Ovary (tissue), 9 donors: ENCODE measurements around the gene PHEX. TPM values are rescaled to one million over a fixed set of nuclear protein-coding genes. Genes with fewer than 3 reads are reported as not detected.

Source experiments
- DNase-seq, 5 donors: peaks; one replicate each; pipeline ENCODE4 v3.0.0-alpha.2; 2019 to 2020
- H3K27ac ChIP-seq, 2 donors: fragments of 200-600 bp; one replicate each; pipeline versions ENCODE4 v1.5.1 to v1.8.0; 2019 to 2022
- H3K27me3 ChIP-seq: fragments of 200-600 bp; one replicate; pipeline ENCODE4 v1.8.0; 2022
- H3K36me3 ChIP-seq: fragments of 200-600 bp; sonication (generic); one replicate; pipeline ENCODE4 v1.5.1; 2019
- H3K4me1 ChIP-seq: one replicate; pipeline ENCODE4 v1.8.1; 2013; ENCODE audit warnings: mild to moderate bottlenecking, moderate library complexity; ENCODE audit not compliant: insufficient read depth
- H3K4me3 ChIP-seq: fragments of 200-600 bp; sonication (generic); one replicate; pipeline ENCODE4 v1.5.1; 2017
- H3K9me3 ChIP-seq, 2 donors: fragments of 200-600 bp in 1 of 2; sonication (generic) in 1 of 2; one replicate each; pipeline versions ENCODE4 v1.5.1 to v1.8.1; 2013 to 2019; ENCODE audit warnings: mild to moderate bottlenecking in 1 of 2, moderate library complexity in 1 of 2
- EP300 ChIP-seq: sonication (generic); formaldehyde crosslinking; IDR thresholded peaks from one replicate; pipeline ENCODE4 v1.6.1; 2017; ENCODE audit warnings: antibody characterized with exemption
- POLR2A ChIP-seq: fragments of 450-650 bp; IDR thresholded peaks from one replicate; pipeline ENCODE4 v1.6.1; 2017; ENCODE audit warnings: antibody characterized with exemption, mild to moderate bottlenecking, moderate library complexity
- WGBS, 3 donors: extraction: QIAGEN DNeasy Blood & Tissue Kit in 1 of 3; methylation state at CpG; one replicate each; pipeline versions ENCODE4 v1.1.5 to v1.1.7; 2013 to 2017; 5-methylcytosine and 5-hydroxymethylcytosine counted together
- intact Hi-C, 4 donors: fragments of 100-400 bp; cut with DNase I; formaldehyde crosslinking; loops; one replicate each; pipeline versions ENCODE4 v1.11.0 to v1.15.1; 2022 to 2023
- polyA plus RNA-seq, 2 donors: library from polyadenylated mRNA; stranded (reverse); fragments of 200-250 nt in 1 of 2; fragments of 350-450 nt in 1 of 2; fragmentation: Illumina TruSeq in 1 of 2; extraction: RNeasy Lipid Tissue Mini Kit (QIAGEN cat#74804) in 1 of 2; gene quantifications; one replicate each; pipeline ENCODE4 v1.2.3, GENCODE V29; 2013 to 2014
- total RNA-seq, 7 donors: library from RNA; depleted of rRNA in 2 of 7; stranded (reverse); fragments of >200 nt in 2 of 7; fragmentation: NEBNext Ultra II Directional in 3 of 7; extraction: Animal tissue kit (Norgen Biotek cat#: 25700) in 3 of 7; gene quantifications; one replicate each; pipeline versions ENCODE4 v1.1.0 to v1.2.4, GENCODE V29; 2016 to 2023
- TF ChIP-seq, protein P1 (sequence below), 3 donors: fragments of 450-650 bp in 2 of 3; fragments of 200-600 bp in 1 of 3; IDR thresholded peaks; one replicate each; pipeline versions ENCODE4 v1.5.1 to v1.8.0; 2016 to 2022; ENCODE audit warnings: antibody characterized with exemption in 3 of 3, mild to moderate bottlenecking in 1 of 3
- donor health status: DM: no; HTN: no; CAD: no; lungs with moderate emphysema.
- donor health status: DM: no; HTN: no; CAD: no.
- donor health status: Bipolar disorder and iron deficiency.
- donor health status: DM: yes; HTN: yes; CAD: no.
- donor health status: DM: no; HTN: no; CAD: no.
- donor health status: DM: yes; HTN: yes; CAD: no.

Gene PHEX
- total and polyA plus RNA-seq, 9 donors: 0.46 to 18.9 (median 1.1) TPM

DNA sequence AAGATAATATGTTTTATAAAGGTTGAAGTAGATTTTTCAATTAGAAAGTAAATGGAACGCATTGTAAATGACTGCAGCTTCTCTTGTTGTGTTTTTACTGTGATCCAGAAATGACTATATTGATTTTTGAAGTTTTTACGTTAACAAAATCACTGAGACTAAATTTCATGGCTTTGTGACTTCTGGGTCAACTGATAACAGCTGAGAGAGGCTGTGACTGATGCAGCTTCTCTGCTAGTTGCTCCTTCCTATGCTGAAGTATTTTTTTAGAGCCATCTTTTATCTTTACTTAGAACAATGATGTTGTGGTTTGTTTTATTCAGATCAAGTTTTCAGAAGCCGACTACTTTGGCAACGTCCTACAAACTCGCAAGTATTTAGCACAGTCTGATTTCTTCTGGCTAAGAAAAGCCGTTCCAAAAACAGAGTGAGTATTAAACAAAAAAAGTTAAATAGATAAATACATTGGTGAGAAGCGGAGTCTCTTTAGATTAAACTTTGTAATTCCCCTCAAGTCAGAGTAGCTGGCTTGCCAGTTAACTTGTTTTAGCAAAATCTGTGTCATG, 145.9 kb downstream of the PHEX start:
- TF ChIP-seq EP300 (no peak), POLR2A (no peak)
- TF ChIP-seq, protein P1, sequence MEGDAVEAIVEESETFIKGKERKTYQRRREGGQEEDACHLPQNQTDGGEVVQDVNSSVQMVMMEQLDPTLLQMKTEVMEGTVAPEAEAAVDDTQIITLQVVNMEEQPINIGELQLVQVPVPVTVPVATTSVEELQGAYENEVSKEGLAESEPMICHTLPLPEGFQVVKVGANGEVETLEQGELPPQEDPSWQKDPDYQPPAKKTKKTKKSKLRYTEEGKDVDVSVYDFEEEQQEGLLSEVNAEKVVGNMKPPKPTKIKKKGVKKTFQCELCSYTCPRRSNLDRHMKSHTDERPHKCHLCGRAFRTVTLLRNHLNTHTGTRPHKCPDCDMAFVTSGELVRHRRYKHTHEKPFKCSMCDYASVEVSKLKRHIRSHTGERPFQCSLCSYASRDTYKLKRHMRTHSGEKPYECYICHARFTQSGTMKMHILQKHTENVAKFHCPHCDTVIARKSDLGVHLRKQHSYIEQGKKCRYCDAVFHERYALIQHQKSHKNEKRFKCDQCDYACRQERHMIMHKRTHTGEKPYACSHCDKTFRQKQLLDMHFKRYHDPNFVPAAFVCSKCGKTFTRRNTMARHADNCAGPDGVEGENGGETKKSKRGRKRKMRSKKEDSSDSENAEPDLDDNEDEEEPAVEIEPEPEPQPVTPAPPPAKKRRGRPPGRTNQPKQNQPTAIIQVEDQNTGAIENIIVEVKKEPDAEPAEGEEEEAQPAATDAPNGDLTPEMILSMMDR (IDR thresholded peaks at IDR 0.05): no peak
- DNase-seq: no peak
- WGBS, 3 donors: 31 to 44% (median 34%) methylated on average over 7 of the region's 7 CpGs
- Histone ChIP-seq H3K36me3 (no peaks in the 10 kb centered on the region), H3K9me3 (no peaks in the 10 kb centered on the region), H3K4me1 (no peaks in the 10 kb centered on the region), H3K27ac (no peak overlapping the region), H3K4me3 (no peak overlapping the region), H3K27me3 (no peaks in the 10 kb centered on the region)
- intact Hi-C loops: no loop called here

DNA sequence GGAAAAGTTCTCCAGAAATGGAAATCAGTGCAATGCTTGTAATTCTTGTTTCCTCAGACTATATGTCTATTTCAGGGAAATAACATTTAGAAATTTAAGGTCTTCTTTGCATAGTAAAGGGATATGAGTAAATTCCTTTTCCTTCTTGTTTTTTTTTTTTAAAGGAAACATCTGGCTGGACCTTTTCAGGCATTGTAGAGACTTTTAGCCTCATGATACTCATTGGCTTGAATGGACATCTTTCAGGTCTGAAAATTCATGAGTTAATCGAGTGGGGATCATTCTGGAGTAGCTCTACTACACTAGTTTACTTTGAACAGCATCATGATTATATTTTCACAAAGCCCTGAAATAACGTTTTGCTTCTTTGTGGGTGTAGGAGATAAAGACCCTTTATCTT, 152.0 kb downstream of the PHEX start:
- TF ChIP-seq, protein P1 (IDR thresholded peaks at IDR 0.05): no peak
- TF ChIP-seq EP300: no peak
- TF ChIP-seq POLR2A: no peak
- intact Hi-C loops: no loop called here
- Histone ChIP-seq H3K36me3 (no peaks in the 10 kb centered on the region), H3K27me3 (no peaks in the 10 kb centered on the region), H3K27ac (no peak overlapping the region), H3K9me3 (no peaks in the 10 kb centered on the region), H3K4me1 (no peaks in the 10 kb centered on the region), H3K4me3 (no peak overlapping the region)
- WGBS, 3 donors: 26 to 29% (median 29%) methylated on average over 2 of the region's 2 CpGs
- DNase-seq: no peak

DNA sequence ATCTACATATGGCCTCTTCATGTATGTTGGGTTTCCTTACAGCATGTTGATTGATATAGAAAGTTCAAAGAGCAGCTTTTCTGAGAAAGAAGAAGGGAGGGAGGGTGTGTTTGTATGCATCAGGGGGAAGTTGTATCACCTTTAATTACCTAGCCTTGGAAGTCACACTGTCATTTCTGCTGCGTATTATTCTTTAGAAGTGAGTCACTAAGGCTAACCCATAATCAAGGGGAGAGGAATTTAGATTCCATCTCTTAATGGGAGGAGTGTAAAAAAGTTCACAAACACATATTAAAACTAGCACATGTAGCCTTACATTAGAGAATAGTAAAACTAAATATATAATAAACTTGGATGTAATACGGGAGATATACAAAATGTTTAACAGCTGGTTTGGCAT, 154.0 kb downstream of the PHEX start:
- Histone ChIP-seq H3K4me1 (no peaks in the 10 kb centered on the region), H3K9me3 (no peaks in the 10 kb centered on the region), H3K27ac (no peak overlapping the region), H3K4me3 (no peak overlapping the region), H3K27me3 (no peaks in the 10 kb centered on the region), H3K36me3 (no peaks in the 10 kb centered on the region)
- intact Hi-C loops: no loop called here
- 73 to 77% (median 74%) methylated on average over 2 of the region's 2 CpGs for WGBS, 3 donors
- DNase-seq: no peak
- TF ChIP-seq EP300 (no peak), POLR2A (no peak)
- TF ChIP-seq, protein P1 (IDR thresholded peaks at IDR 0.05): no peak

DNA sequence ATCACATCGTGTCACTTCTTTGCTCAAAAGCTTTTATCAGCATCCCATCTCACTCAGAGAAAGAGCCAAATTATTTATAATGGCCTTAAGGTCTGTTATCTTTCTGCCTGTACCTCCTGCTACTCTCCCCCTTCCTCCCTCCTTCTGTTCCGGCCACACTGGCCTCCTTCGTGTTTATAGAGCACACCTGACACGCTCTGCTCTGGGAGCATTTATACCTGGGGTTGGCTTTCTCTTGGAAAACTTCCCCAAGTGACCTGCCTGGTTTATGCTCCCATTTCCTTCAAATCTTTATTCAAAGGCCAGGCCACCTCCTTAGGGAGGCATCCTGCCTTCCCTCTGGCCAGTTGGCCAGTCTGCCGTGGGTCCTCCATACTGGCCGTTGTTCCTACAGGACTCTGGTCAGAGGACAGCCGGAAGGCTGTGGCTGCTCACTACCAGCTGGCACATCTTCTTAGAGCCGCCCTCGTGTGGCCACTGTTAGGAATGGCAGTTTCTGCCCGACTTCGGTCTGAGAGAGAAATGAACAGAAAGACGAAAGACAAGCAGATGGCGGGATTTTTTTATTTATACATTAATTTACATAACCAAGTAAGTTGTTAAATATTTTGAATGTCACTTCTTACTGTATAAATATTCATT, 160.4 kb downstream of the PHEX start:
- no peak overlapping the region for H3K27ac ChIP-seq
- TF ChIP-seq POLR2A: no peak
- TF ChIP-seq, protein P1 (IDR thresholded peaks at IDR 0.05): peak; percentile 22 to 46 (median 43)
- peaks cover 1% of the 10 kb centered on the region for H3K4me1 ChIP-seq
- H3K27me3 ChIP-seq: no peaks in the 10 kb centered on the region
- DNase-seq: peak; percentile 33 to 62 (median 57)
- H3K36me3 ChIP-seq: no peaks in the 10 kb centered on the region
- WGBS, 3 donors: 26 to 32% (median 27%) methylated on average over 13 of the region's 13 CpGs
- intact Hi-C loops: no loop called here
- no peak overlapping the region for H3K4me3 ChIP-seq
- no peaks in the 10 kb centered on the region for H3K9me3 ChIP-seq
